Neural crest cell (in vitro differentiated cells): ENCODE data around the gene CTF1. TPM values are rescaled to one million over a fixed set of nuclear protein-coding genes. Genes with fewer than 3 reads are reported as not detected.

Experiments used
- DNase-seq: peaks from one replicate; pipeline ENCODE4 v3.0.0; 2021; ENCODE audit warnings: low read depth, mixed read lengths, low spot score
- H3K27ac Mint-ChIP-seq: one replicate; pipeline ENCODE4 v1.8.0; 2021; ENCODE audit warnings: mild to moderate bottlenecking, mixed read lengths; ENCODE audit not compliant: unreplicated experiment
- H3K27me3 Mint-ChIP-seq: 2 replicates; pipeline ENCODE4 v1.8.0; 2021; ENCODE audit warnings: low read depth, mild to moderate bottlenecking, mixed read lengths
- H3K36me3 Mint-ChIP-seq: 2 replicates; pipeline ENCODE4 v1.8.0; 2021; ENCODE audit warnings: low read depth, mild to moderate bottlenecking, mixed read lengths
- H3K4me1 Mint-ChIP-seq: 2 replicates; pipeline ENCODE4 v1.8.0; 2021; ENCODE audit warnings: mixed read lengths
- H3K4me3 Mint-ChIP-seq: one replicate; pipeline ENCODE4 v1.8.0; 2021; ENCODE audit warnings: mild to moderate bottlenecking, mixed read lengths
- H3K9me3 Mint-ChIP-seq: 2 replicates; pipeline ENCODE4 v1.8.0; 2021; ENCODE audit warnings: mixed read lengths
- total RNA-seq: library from RNA; stranded (reverse); gene quantifications from 2 replicates; pipeline ENCODE4 v1.2.1, GENCODE V29; 2021
- TF ChIP-seq, protein P1 (sequence below): fragments of 200-600 bp; sonication (generic); conservative IDR thresholded peaks from 2 replicates; pipeline ENCODE4 v1.5.0; 2021; ENCODE audit warnings: antibody characterized with exemption, mild to moderate bottlenecking

CTF1 gene
- total RNA-seq, 1 donor from 2014 or later, result 1.6 TPM

DNA sequence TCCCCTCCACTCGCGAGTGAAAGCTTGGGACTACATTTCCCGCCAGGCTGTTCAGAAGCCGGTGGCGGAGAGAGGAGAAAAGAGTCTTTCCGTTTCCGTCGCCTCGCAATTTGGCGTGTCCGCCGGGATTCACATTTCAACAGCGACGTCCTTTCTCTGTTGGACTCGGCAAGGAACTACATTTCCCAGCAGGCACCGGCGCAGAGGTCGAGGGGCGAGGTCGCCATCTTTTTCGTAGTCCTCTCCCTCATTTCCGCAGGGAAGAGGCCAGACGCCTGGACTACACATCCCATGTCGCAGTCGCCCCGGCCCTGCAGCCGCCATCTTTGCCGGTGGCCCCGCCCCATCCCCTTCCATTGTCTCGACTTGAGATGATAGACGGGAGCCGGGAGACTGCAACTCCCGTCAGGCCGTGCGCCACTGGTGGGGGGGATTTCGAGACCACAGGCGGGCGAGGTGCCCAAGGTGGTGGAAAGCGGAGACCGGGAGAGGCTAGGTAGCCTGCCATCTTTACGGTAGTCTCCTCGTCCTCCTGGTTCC is 26.1 kb downstream of the CTF1 start:
- peak; percentile 99 for DNase-seq
- Mint-ChIP-seq H3K36me3 (no peaks in the 10 kb centered on the region), H3K27me3 (no peaks in the 10 kb centered on the region), H3K9me3 (no peaks in the 10 kb centered on the region), H3K4me3 (peak overlapping the region; percentile 99), H3K27ac (peak overlapping the region; percentile 100), H3K4me1 (peaks cover 33% of the 10 kb centered on the region)
- TF ChIP-seq, protein P1, sequence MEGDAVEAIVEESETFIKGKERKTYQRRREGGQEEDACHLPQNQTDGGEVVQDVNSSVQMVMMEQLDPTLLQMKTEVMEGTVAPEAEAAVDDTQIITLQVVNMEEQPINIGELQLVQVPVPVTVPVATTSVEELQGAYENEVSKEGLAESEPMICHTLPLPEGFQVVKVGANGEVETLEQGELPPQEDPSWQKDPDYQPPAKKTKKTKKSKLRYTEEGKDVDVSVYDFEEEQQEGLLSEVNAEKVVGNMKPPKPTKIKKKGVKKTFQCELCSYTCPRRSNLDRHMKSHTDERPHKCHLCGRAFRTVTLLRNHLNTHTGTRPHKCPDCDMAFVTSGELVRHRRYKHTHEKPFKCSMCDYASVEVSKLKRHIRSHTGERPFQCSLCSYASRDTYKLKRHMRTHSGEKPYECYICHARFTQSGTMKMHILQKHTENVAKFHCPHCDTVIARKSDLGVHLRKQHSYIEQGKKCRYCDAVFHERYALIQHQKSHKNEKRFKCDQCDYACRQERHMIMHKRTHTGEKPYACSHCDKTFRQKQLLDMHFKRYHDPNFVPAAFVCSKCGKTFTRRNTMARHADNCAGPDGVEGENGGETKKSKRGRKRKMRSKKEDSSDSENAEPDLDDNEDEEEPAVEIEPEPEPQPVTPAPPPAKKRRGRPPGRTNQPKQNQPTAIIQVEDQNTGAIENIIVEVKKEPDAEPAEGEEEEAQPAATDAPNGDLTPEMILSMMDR, result no peak

DNA sequence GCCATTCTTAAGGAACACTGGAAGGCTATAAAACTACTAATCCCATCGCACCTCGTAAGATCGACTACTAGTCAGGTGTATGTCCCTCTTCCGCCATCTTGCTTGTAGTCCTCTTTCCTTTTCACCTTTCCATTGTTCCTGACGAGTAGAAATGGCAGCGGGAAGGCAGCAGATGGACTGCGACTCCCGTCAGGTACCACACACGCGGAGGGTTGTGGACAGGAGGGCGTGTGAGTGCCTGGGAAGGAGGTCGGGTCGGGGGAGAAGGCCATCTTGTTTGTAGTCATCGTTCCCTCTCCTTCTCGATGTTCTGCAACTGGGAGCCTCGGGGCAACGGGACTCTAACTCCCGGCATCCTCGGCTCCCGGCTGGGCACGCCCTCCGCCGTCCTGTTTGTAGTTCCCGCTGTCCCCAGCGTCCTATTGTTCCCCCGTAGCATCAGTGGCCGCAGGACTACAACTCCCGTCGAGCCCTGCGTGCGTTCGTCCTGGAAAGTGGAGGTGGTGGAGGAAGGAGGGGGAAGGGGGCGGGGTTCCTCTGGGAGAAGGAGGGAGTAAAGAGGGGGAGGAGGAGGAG is 26.6 kb downstream of the CTF1 start:
- Mint-ChIP-seq H3K27ac (peak overlapping the region; percentile 100), H3K4me3 (peak overlapping the region; percentile 99), H3K9me3 (no peaks in the 10 kb centered on the region), H3K36me3 (no peaks in the 10 kb centered on the region), H3K27me3 (no peaks in the 10 kb centered on the region), H3K4me1 (peaks cover 33% of the 10 kb centered on the region)
- DNase-seq, result peak; percentile 92
- TF ChIP-seq, protein P1, result no peak

DNA sequence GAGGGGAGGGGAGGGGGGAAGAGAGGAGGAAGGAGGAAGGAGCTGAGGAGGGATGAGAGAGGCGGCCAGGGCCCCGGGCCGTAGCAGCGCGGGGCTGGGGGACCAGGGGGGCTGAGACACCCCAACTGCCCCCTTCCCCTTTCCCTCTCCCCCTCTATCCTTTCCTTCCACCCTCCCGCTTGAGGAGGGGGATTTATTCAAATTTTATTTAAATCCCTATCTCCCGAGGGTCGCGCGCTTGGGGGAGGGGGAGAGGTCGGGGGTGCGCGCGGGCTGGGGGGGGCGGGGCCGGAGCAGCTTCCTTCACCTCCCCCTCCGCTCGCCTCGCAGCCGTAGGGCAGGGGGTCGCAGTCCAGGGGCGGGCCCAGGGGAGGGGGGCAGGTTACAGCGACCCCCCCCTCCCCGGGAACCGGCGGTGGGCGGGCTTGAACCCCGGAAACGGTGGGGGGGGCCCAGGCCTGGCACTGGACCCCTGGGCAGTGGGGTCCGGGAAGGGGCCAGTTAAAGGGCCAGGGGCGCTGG is 27.2 kb downstream of the CTF1 start, which contains the start of gene FBXL19:
FBXL19 (plus strand) TSS at position 19 of the 522 bp plus-strand sequence. CDS start 2,183 bp downstream, outside the sequence.
- Mint-ChIP-seq H3K9me3 (no peaks in the 10 kb centered on the region), H3K4me1 (peaks cover 33% of the 10 kb centered on the region), H3K36me3 (no peaks in the 10 kb centered on the region), H3K4me3 (peak within 1 kb of the TSS; percentile 99), H3K27ac (peak within 1 kb of the TSS; percentile 100), H3K27me3 (no peaks in the 10 kb centered on the region)
- peak; percentile 66 for DNase-seq
- TF ChIP-seq, protein P1, result no peak

DNA sequence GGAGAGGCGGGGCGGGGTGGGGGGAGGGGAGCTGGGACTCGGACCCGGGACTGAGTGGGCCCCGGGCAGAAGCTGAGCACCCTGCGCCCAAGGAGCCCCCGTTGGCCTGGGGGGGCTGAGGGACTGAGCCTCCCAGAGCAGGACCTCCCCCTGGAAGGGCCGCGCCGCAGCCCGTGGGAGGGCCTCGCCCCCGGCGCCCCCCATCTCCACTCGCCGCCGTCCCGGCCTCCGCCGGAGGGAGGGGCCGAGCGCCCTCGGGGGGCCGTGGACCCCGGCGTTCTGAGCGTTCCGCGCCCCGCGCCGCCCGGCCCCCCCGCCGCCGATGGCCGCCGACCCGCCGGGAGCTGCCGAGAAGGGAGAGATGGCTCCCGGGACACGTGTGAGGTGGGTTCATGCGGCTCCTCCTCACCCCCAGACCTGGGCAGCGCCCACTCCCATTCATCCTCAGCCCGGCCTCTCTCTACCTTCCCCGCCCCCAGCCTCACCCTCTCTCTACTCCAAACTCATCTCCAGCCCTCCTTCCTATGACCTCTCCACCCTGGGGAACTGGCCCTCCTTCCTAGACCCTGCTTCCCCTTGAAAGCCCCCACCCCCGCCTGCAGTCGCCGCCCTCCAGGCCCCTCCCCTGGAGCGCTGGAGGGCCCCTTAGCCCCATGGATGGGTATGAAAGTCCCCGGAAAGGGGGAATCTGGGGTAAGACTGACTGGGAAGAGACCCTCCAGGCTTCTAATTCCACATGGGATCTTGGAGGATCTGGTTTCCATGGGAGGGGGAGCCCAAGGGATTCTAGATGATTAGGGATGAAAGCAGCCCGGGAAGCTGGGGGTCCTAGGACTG is 27.9 kb downstream of the CTF1 start:
- peaks cover 33% of the 10 kb centered on the region for H3K4me1 Mint-ChIP-seq
- no peaks in the 10 kb centered on the region for H3K27me3 Mint-ChIP-seq
- TF ChIP-seq, protein P1, result no peak
- no peaks in the 10 kb centered on the region for H3K9me3 Mint-ChIP-seq
- H3K4me3 Mint-ChIP-seq, result peak overlapping the region; percentile 91
- H3K27ac Mint-ChIP-seq, result peak overlapping the region; percentile 43
- no peaks in the 10 kb centered on the region for H3K36me3 Mint-ChIP-seq
- no peak for DNase-seq

DNA sequence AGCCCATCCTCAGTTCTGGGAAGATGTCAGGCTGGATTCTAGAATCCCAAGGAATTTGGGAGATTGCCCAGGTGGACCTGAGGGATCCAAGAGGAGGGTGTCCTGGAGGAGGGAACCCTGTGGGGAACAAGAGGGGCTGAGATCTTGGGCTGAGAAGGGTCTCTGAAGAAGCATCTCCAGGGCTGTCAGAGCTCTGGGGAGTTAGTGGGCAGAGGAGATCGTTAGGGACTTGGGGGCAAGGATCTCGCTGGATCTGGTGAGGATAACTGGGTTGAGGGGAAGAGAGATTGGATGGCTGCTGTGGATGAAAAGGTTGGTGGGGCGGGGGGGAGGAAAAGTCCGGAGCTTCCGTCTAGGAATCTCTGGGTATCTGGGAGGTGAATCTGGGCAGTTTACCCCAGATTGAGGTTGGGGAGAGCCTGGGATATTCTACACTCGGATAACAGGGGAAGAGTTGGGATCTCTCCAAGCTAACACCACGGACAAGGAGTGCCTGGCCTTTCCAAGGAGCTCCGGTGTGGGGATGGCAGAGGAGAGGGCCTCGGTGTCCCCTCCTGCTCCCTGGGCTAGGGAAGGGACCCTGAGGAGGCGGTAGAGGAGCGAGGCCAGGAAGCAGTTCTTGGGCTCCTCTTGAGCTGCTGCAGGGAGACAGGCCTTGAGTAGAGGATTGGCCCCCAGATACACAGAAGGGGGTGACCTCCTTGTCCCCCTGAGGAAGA is 28.7 kb downstream of the CTF1 start:
- no peak for DNase-seq
- H3K4me1 Mint-ChIP-seq, result peaks cover 33% of the 10 kb centered on the region
- H3K4me3 Mint-ChIP-seq, result peak overlapping the region; percentile 91
- no peaks in the 10 kb centered on the region for H3K36me3 Mint-ChIP-seq
- peak overlapping the region; percentile 43 for H3K27ac Mint-ChIP-seq
- H3K27me3 Mint-ChIP-seq, result no peaks in the 10 kb centered on the region
- H3K9me3 Mint-ChIP-seq, result no peaks in the 10 kb centered on the region
- TF ChIP-seq, protein P1, result no peak
